ENCODE data around the gene GRK5. TPM values are rescaled to one million over a fixed set of nuclear protein-coding genes. Genes with fewer than 3 reads are reported as not detected.
"Not testable (repeated sequence)": the region's sequence is repeated elsewhere in the genome, so short reads cannot be mapped to it uniquely, and the experiment has no call there.

GRK5 gene
- total RNA-seq, 6 experiments from 2014 or later = 5.9 to 11.5 (median 7.9) TPM

DNA sequence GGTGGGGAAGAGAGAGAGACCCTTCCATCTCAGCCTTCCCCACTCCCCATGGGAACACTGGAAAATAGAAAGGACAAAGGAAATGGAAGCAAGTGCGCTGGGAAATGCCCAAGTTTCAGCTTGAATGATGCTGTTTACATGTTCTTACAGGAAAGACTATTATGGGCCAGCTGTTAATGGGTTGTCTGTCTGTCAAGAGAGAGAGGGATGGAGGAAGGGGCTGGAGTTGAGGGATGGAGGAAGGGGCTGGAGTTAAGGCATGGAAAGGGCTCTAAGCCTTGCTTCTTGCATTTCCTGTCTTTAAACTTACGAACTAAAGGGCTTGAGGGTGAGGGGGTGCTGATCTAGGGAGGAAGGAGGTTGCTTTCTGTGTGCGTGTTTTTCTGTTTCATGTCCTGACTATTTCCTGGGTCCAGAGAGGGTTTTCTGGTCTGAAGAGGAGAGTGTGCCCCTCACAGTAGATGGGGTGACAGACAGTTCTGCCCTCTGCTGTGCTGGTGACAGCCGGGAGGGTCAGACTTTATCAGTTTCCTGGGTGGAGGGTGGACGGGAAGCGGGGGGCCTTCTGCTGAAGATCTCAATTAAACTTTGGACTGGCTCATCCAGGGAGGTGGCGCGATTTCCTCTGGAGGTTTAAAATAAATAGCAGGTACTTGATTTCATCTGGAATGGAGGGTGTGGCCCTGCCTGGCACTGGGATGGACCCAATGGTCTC lies 30.5 kb downstream of the GRK5 start:
- WGBS (ENCODE audit: insufficient coverage, low coverage, low lambda C conversion rate, missing lambda C conversion rate) = 71% methylated on average over 7 of the region's 8 CpGs
- H3K9me3 ChIP-seq = no peaks in the 10 kb centered on the region
- ATAC-seq (no peak), DNase-seq (no peak)
- H3K4me3 ChIP-seq = no peak overlapping the region
- H3K27ac ChIP-seq = peak overlapping the region in 1 of 3 donors; percentile 15
- no peak for TF ChIP-seq POLR2A (IDR thresholded peaks at IDR 0.05)
- TF ChIP-seq, protein P1, sequence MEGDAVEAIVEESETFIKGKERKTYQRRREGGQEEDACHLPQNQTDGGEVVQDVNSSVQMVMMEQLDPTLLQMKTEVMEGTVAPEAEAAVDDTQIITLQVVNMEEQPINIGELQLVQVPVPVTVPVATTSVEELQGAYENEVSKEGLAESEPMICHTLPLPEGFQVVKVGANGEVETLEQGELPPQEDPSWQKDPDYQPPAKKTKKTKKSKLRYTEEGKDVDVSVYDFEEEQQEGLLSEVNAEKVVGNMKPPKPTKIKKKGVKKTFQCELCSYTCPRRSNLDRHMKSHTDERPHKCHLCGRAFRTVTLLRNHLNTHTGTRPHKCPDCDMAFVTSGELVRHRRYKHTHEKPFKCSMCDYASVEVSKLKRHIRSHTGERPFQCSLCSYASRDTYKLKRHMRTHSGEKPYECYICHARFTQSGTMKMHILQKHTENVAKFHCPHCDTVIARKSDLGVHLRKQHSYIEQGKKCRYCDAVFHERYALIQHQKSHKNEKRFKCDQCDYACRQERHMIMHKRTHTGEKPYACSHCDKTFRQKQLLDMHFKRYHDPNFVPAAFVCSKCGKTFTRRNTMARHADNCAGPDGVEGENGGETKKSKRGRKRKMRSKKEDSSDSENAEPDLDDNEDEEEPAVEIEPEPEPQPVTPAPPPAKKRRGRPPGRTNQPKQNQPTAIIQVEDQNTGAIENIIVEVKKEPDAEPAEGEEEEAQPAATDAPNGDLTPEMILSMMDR (IDR thresholded peaks at IDR 0.05) = no peak
- no peaks in the 10 kb centered on the region for H3K36me3 ChIP-seq
- intact Hi-C loops (cut with DNase I) = no loop called here
- peaks cover 0 to 28% (median 10%) of the 10 kb centered on the region in 4 donors for H3K4me1 ChIP-seq
- no peaks in the 10 kb centered on the region for H3K27me3 ChIP-seq

DNA sequence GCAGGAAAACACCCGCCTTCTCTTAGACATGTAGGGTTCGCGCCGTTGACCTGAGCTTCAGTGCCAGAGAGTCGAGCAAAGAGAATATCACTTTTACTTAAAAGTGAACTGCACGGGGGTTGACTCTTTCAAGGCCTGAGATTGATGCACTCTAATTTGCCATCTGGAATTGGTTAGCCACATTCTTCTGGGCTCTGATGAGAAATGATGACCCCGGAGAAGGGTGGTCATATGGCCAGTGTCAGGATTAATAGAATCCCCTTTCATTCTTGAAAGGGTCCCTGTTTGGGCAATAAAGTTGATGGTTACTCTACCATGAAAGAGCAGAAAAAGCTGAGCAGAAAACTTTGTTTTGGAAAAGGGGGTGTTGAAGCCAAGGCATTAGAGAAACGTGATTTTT lies 31.2 kb downstream of the GRK5 start:
- Histone ChIP-seq H3K9me3 (no peaks in the 10 kb centered on the region), H3K27me3 (no peaks in the 10 kb centered on the region), H3K36me3 (no peaks in the 10 kb centered on the region), H3K4me3 (no peak overlapping the region), H3K27ac (no peak overlapping the region), H3K4me1 (peaks cover 0 to 33% (median 13%) of the 10 kb centered on the region in 4 donors)
- TF ChIP-seq, protein P1 (IDR thresholded peaks at IDR 0.05) = no peak
- no peak for TF ChIP-seq POLR2A (IDR thresholded peaks at IDR 0.05)
- ATAC-seq (no peak), DNase-seq (no peak)
- WGBS (ENCODE audit: insufficient coverage, low coverage, low lambda C conversion rate, missing lambda C conversion rate) = 66% methylated on average over 8 of the region's 8 CpGs
- intact Hi-C loops (cut with DNase I) = no loop called here

DNA sequence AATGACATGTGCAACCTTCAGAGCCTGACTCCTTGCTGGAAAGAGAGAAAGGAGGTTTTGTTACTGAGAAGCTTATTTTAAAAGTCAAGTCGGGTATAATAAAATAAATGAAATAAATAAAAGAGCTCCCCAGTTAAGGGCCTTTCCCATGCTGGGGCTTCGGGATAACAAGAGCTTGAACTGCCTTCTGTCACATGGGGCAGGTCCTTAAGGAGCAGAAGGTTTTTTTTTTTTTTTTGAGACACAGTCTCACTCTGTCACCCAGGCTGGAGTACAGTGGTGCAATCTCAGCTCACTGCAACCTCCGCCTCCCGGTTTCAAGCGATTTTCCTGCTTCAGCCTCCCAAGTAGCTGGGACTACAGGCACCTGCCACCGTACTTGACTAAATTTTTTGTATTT lies 31.6 kb downstream of the GRK5 start:
- H3K27me3 ChIP-seq, H3K4me3 ChIP-seq: not testable (repeated sequence)
- 64% methylated on average over 6 of the region's 6 CpGs for WGBS (ENCODE audit: insufficient coverage, low coverage, low lambda C conversion rate, missing lambda C conversion rate)

DNA sequence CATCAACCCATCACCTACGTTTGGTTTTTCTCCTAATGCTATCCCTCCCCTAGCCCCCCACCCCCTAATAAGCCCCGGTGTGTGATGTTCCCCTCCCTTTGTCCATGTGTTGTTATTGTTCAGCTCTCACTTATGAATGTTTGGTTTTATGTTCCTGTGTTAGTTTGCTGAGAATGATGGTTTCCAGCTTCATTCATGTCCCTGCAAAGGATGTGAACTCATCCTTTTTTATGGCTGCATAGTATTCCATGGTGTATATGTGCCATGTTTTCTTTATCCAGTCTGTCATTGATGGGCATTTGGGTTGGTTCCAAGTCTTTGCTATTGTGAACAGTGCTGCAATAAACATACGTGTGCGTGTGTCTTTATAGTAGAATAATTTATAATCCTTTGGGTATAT lies 32.3 kb downstream of the GRK5 start:
- DNase-seq; intact Hi-C loops (cut with DNase I); H3K36me3 ChIP-seq; ATAC-seq; H3K4me3 ChIP-seq; H3K27me3 ChIP-seq; H3K27ac ChIP-seq; H3K9me3 ChIP-seq: not testable (repeated sequence)
- peaks cover 0 to 39% (median 15%) of the 10 kb centered on the region in 4 donors for H3K4me1 ChIP-seq
- WGBS (ENCODE audit: insufficient coverage, low coverage, low lambda C conversion rate, missing lambda C conversion rate) = 84% methylated on average over 4 of the region's 4 CpGs

More for the DNA sequence above, 31.6 kb downstream of the GRK5 start:
- intact Hi-C loops (cut with DNase I); H3K27ac ChIP-seq; H3K36me3 ChIP-seq; ATAC-seq; DNase-seq; H3K9me3 ChIP-seq: not testable (repeated sequence)
- peaks cover 0 to 38% (median 15%) of the 10 kb centered on the region in 4 donors for H3K4me1 ChIP-seq

DNA sequence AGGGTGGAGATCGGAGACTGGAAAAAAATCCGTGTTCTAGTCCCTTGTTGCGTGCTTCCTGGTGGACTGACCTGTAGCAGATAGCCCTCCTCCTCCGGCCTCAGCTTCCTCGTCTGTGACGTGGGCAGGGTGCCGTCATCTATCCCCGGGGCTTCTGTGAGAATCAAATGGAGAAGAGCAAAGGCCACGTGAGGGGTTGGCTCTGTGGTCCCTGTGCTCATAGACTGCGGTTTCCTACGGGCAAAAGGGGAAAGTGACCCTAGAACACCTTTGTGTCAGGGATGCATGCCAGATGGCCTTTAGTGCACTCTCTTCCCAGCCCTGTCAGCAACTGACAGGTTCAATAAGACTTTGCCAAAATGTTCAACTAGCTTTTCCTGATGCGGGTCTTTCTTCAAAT lies 33.7 kb downstream of the GRK5 start:
- ATAC-seq = peak; percentile 93 to 95 (median 94)
- TF ChIP-seq, protein P1 (IDR thresholded peaks at IDR 0.05) = no peak
- no peak for TF ChIP-seq POLR2A (IDR thresholded peaks at IDR 0.05)
- peaks cover 0 to 39% (median 15%) of the 10 kb centered on the region in 4 donors for H3K4me1 ChIP-seq
- peak overlapping the region; percentile 41 to 78 (median 59) for H3K27ac ChIP-seq
- peak; percentile 79 to 85 (median 85) for DNase-seq
- intact Hi-C loops (cut with DNase I) = no loop called here
- no peaks in the 10 kb centered on the region for H3K27me3 ChIP-seq
- no peak overlapping the region for H3K4me3 ChIP-seq
- 19% methylated on average over 4 of the region's 12 CpGs for WGBS (ENCODE audit: insufficient coverage, low coverage, low lambda C conversion rate, missing lambda C conversion rate)
- no peaks in the 10 kb centered on the region for H3K9me3 ChIP-seq
- no peaks in the 10 kb centered on the region for H3K36me3 ChIP-seq

Data from right lobe of liver (tissue), 6 donors.